Tibial nerve (tissue), 4 donors: Measurements from ENCODE around the gene FCSK. TPM values are rescaled to one million over a fixed set of nuclear protein-coding genes. Genes with fewer than 3 reads are reported as not detected.

ENCODE experiments used
- DNase-seq, 2 donors: peaks; one replicate each; pipeline ENCODE4 v3.0.0-alpha.2; 2019; ENCODE audit warnings: low spot score in 2 of 2
- H3K27ac ChIP-seq, 4 donors: fragments of 200-600 bp; sonication (generic) in 3 of 4; one replicate each; pipeline ENCODE4 v1.5.1; 2017 to 2019; ENCODE audit warnings: mild to moderate bottlenecking in 1 of 4
- H3K27me3 ChIP-seq, 2 donors: fragments of 200-600 bp; sonication (generic) in 1 of 2; one replicate each; pipeline versions ENCODE4 v1.5.1 to v1.6.0; 2017 to 2019
- H3K36me3 ChIP-seq, 3 donors: fragments of 200-600 bp; sonication (generic); one replicate each; pipeline ENCODE4 v1.5.1; 2018 to 2019
- H3K4me1 ChIP-seq, 4 donors: fragments of 200-600 bp; sonication (generic) in 3 of 4; one replicate each; pipeline ENCODE4 v1.5.1; 2017 to 2019
- H3K4me3 ChIP-seq, 4 donors: fragments of 200-600 bp; sonication (generic) in 3 of 4; one replicate each; pipeline ENCODE4 v1.5.1; 2017 to 2019; ENCODE audit warnings: mild to moderate bottlenecking in 1 of 4, moderate library complexity in 1 of 4
- H3K9me3 ChIP-seq, 4 donors: fragments of 200-600 bp; sonication (generic) in 3 of 4; one replicate each; pipeline ENCODE4 v1.5.1; 2017 to 2019
- EP300 ChIP-seq, 2 donors: sonication (generic); formaldehyde crosslinking; IDR thresholded peaks; one replicate each; pipeline ENCODE4 v1.6.1; 2017; ENCODE audit warnings: antibody characterized with exemption in 2 of 2, mild to moderate bottlenecking in 1 of 2
- POLR2A ChIP-seq, 2 donors: fragments of 450-650 bp; IDR thresholded peaks; one replicate each; pipeline ENCODE4 v1.6.1; 2017; ENCODE audit warnings: antibody characterized with exemption in 2 of 2, mild to moderate bottlenecking in 2 of 2, moderate library complexity in 2 of 2
- WGBS, 2 donors: methylation state at CpG; one replicate each; pipeline ENCODE4 v1.1.5; 2018; 5-methylcytosine and 5-hydroxymethylcytosine counted together
- total RNA-seq, 4 donors: library from RNA; depleted of rRNA; stranded (reverse); fragments of >200 nt; gene quantifications; one replicate each; pipeline ENCODE4 v1.1.0, GENCODE V29; 2016
- TF ChIP-seq, protein P1 (sequence below), 5 experiments: fragments of 200-600 bp in 3 of 5; fragments of 450-650 bp in 2 of 5; sonication (generic) in 3 of 5; IDR thresholded peaks; one replicate each; pipeline ENCODE4 v1.5.1; 2016 to 2019; ENCODE audit warnings: antibody characterized with exemption in 5 of 5, mild to moderate bottlenecking in 3 of 5, moderate library complexity in 2 of 5

FCSK gene
- total RNA-seq, 4 donors from 2014 or later, result 21.3 to 53.1 (median 37.9) TPM

DNA sequence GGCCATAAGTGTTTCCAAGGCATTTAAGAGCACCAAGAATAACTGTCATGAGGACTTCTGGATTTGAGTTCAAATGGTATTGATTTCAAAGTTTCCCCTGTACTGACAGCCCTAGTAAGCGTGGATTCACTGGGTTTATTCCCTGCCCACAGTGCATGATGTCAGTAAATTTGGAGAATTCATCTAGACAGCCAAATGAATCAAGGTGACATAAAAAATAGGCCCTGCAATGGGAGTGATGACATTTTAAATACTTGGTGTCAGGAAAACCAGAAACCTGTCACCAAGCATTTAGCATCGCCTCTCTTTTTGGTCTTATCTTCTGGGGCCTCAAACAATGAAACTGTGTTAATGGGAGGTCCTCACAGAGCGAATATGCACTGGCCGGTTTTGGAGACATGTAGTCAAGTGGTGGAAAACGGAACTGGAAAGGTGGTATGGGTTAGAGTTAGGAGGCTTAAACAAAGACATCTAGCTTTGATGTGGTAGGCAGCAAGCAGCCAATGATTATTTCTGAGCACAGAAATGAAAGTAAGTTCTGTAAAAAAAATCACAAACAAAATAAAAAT, 39.9 kb downstream of the FCSK start:
- H3K4me3 ChIP-seq, result no peak overlapping the region
- TF ChIP-seq, protein P1, sequence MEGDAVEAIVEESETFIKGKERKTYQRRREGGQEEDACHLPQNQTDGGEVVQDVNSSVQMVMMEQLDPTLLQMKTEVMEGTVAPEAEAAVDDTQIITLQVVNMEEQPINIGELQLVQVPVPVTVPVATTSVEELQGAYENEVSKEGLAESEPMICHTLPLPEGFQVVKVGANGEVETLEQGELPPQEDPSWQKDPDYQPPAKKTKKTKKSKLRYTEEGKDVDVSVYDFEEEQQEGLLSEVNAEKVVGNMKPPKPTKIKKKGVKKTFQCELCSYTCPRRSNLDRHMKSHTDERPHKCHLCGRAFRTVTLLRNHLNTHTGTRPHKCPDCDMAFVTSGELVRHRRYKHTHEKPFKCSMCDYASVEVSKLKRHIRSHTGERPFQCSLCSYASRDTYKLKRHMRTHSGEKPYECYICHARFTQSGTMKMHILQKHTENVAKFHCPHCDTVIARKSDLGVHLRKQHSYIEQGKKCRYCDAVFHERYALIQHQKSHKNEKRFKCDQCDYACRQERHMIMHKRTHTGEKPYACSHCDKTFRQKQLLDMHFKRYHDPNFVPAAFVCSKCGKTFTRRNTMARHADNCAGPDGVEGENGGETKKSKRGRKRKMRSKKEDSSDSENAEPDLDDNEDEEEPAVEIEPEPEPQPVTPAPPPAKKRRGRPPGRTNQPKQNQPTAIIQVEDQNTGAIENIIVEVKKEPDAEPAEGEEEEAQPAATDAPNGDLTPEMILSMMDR (IDR thresholded peaks at IDR 0.05), result no peak
- no peak for TF ChIP-seq POLR2A (IDR thresholded peaks at IDR 0.05)
- no peak for TF ChIP-seq EP300 (IDR thresholded peaks at IDR 0.05)
- DNase-seq, result no peak
- no peak overlapping the region for H3K27ac ChIP-seq
- H3K36me3 ChIP-seq, result peaks cover 0 to 95% (median 5%) of the 10 kb centered on the region in 3 donors
- 86 to 87% methylated on average over 5 of the region's 5 CpGs for WGBS, 2 donors
- H3K9me3 ChIP-seq, result no peaks in the 10 kb centered on the region
- no peaks in the 10 kb centered on the region for H3K4me1 ChIP-seq
- H3K27me3 ChIP-seq, result no peaks in the 10 kb centered on the region

DNA sequence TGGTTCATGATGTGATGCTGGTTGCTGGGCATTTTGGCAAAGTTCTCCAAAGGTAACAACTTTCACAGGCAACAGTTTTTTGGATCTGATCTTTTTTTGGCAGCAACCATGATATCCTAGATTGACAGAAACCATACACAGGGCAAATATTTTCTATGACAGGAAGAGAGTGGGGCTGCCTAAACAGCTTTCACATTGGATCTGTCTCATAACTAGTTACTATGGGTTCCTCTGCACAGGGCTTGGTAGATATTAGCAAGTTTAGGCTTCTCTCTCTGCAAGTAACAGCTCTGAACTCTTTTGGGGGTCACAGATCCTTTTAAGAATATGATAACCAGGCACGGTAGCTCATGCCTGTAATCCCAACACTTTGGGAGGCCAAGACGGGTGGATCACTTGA, 40.4 kb downstream of the FCSK start:
- 85 to 94% methylated on average over 2 of the region's 2 CpGs for WGBS, 2 donors
- Histone ChIP-seq H3K9me3 (no peaks in the 10 kb centered on the region), H3K36me3 (peaks cover 0 to 95% (median 5%) of the 10 kb centered on the region in 3 donors), H3K27ac (no peak overlapping the region), H3K4me1 (no peaks in the 10 kb centered on the region), H3K27me3 (no peaks in the 10 kb centered on the region), H3K4me3 (no peak overlapping the region)
- TF ChIP-seq EP300 (IDR thresholded peaks at IDR 0.05), result no peak
- no peak for TF ChIP-seq POLR2A (IDR thresholded peaks at IDR 0.05)
- TF ChIP-seq, protein P1 (IDR thresholded peaks at IDR 0.05), result no peak
- no peak for DNase-seq

DNA sequence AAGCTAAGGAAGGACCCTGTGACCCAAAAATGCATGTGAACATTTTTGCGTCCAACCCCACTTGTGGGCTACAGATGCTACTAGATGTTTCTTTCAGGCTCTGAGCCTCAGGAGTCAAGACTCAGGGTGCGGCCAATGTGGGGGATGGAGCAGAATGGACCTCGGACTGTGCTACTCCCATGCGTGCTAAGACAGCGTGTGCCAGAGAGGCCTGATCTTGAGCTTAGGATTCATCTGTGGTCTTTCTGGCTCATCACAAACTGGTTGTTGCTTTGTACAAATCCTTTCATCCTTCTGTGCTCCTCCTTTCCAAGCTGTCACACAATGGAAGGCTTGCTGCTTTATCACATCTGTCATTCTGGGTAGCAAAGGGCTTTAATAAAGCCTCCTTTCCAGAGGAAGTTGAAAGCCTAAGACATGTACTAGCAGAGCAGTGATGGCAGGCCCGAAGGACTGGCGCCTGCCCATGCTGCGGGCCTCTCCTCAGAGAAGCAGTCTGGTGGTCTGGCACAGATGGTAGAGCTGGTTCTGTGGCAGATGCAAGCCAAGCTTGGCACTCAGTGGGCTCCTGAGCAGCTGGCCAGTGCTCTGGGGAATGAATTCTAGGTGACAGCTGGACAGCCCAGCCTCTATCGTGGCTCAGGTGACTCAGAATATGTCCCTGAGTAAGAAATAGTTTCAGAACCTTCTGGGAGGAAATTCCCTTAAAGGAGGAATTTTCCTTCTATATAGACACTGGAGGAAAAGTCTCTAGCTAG, 41.2 kb downstream of the FCSK start:
- H3K4me3 ChIP-seq, result no peak overlapping the region
- H3K9me3 ChIP-seq, result no peaks in the 10 kb centered on the region
- H3K36me3 ChIP-seq, result peaks cover 0 to 95% (median 5%) of the 10 kb centered on the region in 3 donors
- 91 to 95% methylated on average over 9 of the region's 9 CpGs for WGBS, 2 donors
- no peak overlapping the region for H3K27ac ChIP-seq
- no peaks in the 10 kb centered on the region for H3K27me3 ChIP-seq
- TF ChIP-seq, protein P1 (IDR thresholded peaks at IDR 0.05), result no peak
- TF ChIP-seq POLR2A (IDR thresholded peaks at IDR 0.05) (no peak), EP300 (IDR thresholded peaks at IDR 0.05) (no peak)
- no peak for DNase-seq
- H3K4me1 ChIP-seq, result no peaks in the 10 kb centered on the region

DNA sequence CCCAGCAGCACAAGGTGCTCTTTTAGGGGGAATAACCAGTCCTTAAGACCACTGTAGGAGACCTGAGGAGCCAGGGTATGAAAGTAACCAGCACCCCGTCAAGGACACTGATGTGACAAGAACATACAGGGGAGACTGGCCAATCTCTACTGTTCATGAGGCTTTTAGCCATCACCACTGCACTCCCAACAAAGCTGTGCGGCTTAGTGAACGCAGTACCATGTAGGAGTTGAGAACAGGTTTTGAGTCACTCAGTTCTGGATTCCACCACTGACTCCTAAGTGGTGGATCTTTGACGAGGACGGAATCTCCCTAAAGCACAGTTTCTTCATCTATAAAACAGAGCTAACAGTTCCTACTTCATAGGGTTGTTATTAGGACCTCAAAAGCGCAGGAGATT, 42.1 kb downstream of the FCSK start:
- no peak for DNase-seq
- WGBS, 2 donors, result 98% methylated on average over 6 of the region's 6 CpGs
- peaks cover 0 to 99% (median 5%) of the 10 kb centered on the region in 3 donors for H3K36me3 ChIP-seq
- H3K4me1 ChIP-seq, result no peaks in the 10 kb centered on the region
- no peak overlapping the region for H3K4me3 ChIP-seq
- no peaks in the 10 kb centered on the region for H3K9me3 ChIP-seq
- H3K27me3 ChIP-seq, result no peaks in the 10 kb centered on the region
- TF ChIP-seq EP300 (IDR thresholded peaks at IDR 0.05) (no peak), POLR2A (IDR thresholded peaks at IDR 0.05) (no peak)
- TF ChIP-seq, protein P1 (IDR thresholded peaks at IDR 0.05), result no peak
- no peak overlapping the region for H3K27ac ChIP-seq

DNA sequence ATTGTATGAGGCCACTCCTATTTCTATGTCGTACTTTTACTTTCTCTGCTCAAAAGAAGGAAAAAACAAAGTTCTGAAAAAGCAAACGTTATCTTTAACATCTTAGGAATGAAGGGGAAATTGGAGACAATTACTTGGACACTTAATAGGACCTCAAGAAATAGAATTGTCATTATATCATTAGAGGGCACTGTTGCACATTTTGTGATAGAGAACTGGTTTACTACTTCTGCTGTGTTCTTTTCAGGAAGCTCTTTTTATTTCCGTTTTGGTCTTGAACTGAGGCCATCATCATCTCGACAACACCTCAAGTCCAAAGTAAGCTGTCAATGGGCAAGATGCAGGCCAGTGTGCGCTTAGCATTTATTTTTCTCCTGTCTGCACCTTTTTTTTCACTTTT, 54.4 kb downstream of the FCSK start:
- TF ChIP-seq, protein P1 (IDR thresholded peaks at IDR 0.05), result no peak
- TF ChIP-seq POLR2A (IDR thresholded peaks at IDR 0.05) (no peak), EP300 (IDR thresholded peaks at IDR 0.05) (no peak)
- no peaks in the 10 kb centered on the region for H3K27me3 ChIP-seq
- no peaks in the 10 kb centered on the region for H3K9me3 ChIP-seq
- H3K27ac ChIP-seq, result no peak overlapping the region
- H3K36me3 ChIP-seq, result peaks cover 3 to 92% (median 17%) of the 10 kb centered on the region in 3 donors
- no peak overlapping the region for H3K4me3 ChIP-seq
- no peaks in the 10 kb centered on the region for H3K4me1 ChIP-seq
- DNase-seq, result no peak
- 59% methylated on average over 5 of the region's 5 CpGs for WGBS, 2 donors
